PC-9 (cell line): Measurements from ENCODE around the gene ARSJ.
"Not testable (repeated sequence)": the region's sequence is repeated elsewhere in the genome, so short reads cannot be mapped to it uniquely, and the experiment has no call there.

Experiments
- CTCF ChIP-seq: fragments of 200-600 bp; sonication (generic); conservative IDR thresholded peaks from 2 replicates; pipeline ENCODE4 v1.6.1; 2017; ENCODE audit warnings: mixed run types, antibody characterized with exemption, mild to moderate bottlenecking, moderate library complexity
- EZH2 ChIP-seq: fragments of 200-600 bp; sonication (generic); IDR thresholded peaks from 2 replicates; pipeline ENCODE4 v1.8.0; 2017; ENCODE audit warnings: antibody characterized with exemption, low read depth

GRCh38 chr4:114004483-114005226, 25.2 kb upstream of the ARSJ start:
- not testable (repeated sequence) for TF ChIP-seq CTCF, EZH2
